Activated naive CD8-positive, alpha-beta T cell (primary cell): ENCODE data around the gene PIAS2.
"Not testable (repeated sequence)": the region's sequence is repeated elsewhere in the genome, so short reads cannot be mapped to it uniquely, and the experiment has no call there.

Experiments
- H3K27ac Mint-ChIP-seq: one replicate; pipeline ENCODE4 v1.8.0; 2021; ENCODE audit warnings: mixed read lengths
- H3K27me3 Mint-ChIP-seq: one replicate; pipeline ENCODE4 v1.8.0; 2021; ENCODE audit warnings: mixed read lengths
- H3K36me3 Mint-ChIP-seq: one replicate; pipeline ENCODE4 v1.8.0; 2021; ENCODE audit warnings: mixed read lengths
- H3K4me1 Mint-ChIP-seq: one replicate; pipeline ENCODE4 v1.8.0; 2021; ENCODE audit warnings: low read depth, mixed read lengths
- H3K4me3 Mint-ChIP-seq: one replicate; pipeline ENCODE4 v1.8.0; 2021; ENCODE audit warnings: mild to moderate bottlenecking, mixed read lengths
- H3K9me3 Mint-ChIP-seq: one replicate; pipeline ENCODE4 v1.8.0; 2021; ENCODE audit warnings: low read depth, mixed read lengths

The PIAS2 gene

GRCh38 chr18:46917108-46917802, at the start of gene PIAS2, which contains the start of gene KATNAL2:
TSS of gene PIAS2 (minus strand) at chr18:46917507. CDS start at chr18:46917345, 162 bp downstream.
TSS of gene KATNAL2 (plus strand) at chr18:46917602. CDS start at chr18:46946873, 29,271 bp downstream.
- no peaks in the 10 kb centered on the region for H3K27me3 Mint-ChIP-seq
- peak within 1 kb of the TSS; percentile 94 for H3K27ac Mint-ChIP-seq
- H3K9me3 Mint-ChIP-seq: no peaks in the 10 kb centered on the region
- peaks cover 47% of the 10 kb centered on the region for H3K4me1 Mint-ChIP-seq
- H3K36me3 Mint-ChIP-seq: no peaks in the 10 kb centered on the region
- peak within 1 kb of the TSS; percentile 95 for H3K4me3 Mint-ChIP-seq

DNA sequence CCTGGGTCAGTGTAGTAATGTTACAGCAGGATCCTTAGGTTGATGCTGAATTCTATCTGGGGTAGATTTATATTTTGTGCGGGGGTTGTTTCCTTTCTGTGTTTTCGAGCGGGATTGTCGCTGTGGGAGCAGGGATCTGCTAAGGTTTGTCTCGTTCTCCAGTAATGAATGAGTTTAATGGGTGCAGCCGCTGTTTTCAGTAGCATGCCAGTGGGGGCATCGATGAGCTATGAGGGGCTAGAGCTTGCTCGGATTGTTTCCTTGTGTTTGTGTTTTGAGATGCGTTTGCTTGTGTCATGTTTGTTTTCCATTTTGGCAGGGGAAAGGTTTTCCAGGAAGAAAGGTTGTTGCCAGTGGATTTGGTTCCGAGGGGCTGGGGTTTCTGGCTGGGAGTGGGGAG, 49.0 kb upstream of the PIAS2 start:
- not testable (repeated sequence) for H3K27me3 Mint-ChIP-seq, H3K36me3 Mint-ChIP-seq, H3K4me1 Mint-ChIP-seq, H3K9me3 Mint-ChIP-seq, H3K4me3 Mint-ChIP-seq, H3K27ac Mint-ChIP-seq

- not testable (repeated sequence) for H3K4me1 Mint-ChIP-seq, H3K36me3 Mint-ChIP-seq, H3K9me3 Mint-ChIP-seq, H3K27ac Mint-ChIP-seq, H3K27me3 Mint-ChIP-seq, H3K4me3 Mint-ChIP-seq
Measured at GRCh38 chr18:46964579-46965293, 47.4 kb upstream of the PIAS2 start.

- not testable (repeated sequence) for H3K4me3 Mint-ChIP-seq, H3K36me3 Mint-ChIP-seq, H3K27me3 Mint-ChIP-seq, H3K4me1 Mint-ChIP-seq, H3K27ac Mint-ChIP-seq, H3K9me3 Mint-ChIP-seq
Measured at GRCh38 chr18:46963656-46964578, 46.6 kb upstream of the PIAS2 start.

DNA sequence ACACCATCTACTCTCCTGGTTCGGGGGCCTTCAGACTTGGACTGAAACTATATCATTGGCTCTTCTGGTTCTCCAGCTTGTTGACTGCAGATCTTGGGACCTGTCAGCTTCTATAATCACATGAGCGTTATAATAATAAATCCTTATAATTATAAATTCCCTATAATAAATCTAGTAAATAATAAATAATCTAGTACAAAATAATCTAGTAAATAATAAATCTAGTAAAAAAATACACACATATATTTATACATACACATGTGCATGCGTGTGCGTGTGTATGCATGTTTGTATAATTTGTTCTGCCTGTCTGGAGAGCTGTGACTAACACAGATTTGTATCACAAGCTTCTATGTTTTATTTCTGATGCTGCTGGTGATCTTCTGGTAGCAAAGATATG, 40.9 kb upstream of the PIAS2 start:
- Mint-ChIP-seq H3K27ac (no peak overlapping the region), H3K27me3 (no peaks in the 10 kb centered on the region), H3K36me3 (peaks cover 6% of the 10 kb centered on the region), H3K4me3 (no peak overlapping the region), H3K4me1 (no peaks in the 10 kb centered on the region), H3K9me3 (peaks cover 4% of the 10 kb centered on the region)

DNA sequence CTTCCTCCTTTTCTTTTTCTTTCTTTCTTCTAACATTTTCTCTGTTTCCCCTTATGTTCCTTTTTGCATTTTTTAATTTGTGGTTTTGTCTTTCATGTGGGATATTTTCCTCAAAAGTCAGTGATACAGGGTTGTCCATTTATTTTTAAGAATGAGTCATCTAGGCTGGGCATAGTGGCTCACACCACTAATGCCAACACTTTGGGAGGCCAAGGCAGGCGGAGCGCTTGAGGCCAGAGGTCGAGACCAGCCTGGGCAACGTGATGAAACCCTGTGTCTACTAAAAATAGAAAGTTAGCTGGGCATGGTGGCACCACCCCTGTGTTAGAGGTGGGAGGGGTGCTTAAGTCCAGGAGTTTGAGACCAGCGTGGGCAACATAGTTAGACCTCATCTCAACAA, 35.9 kb upstream of the PIAS2 start:
- no peak overlapping the region for H3K4me3 Mint-ChIP-seq

DNA sequence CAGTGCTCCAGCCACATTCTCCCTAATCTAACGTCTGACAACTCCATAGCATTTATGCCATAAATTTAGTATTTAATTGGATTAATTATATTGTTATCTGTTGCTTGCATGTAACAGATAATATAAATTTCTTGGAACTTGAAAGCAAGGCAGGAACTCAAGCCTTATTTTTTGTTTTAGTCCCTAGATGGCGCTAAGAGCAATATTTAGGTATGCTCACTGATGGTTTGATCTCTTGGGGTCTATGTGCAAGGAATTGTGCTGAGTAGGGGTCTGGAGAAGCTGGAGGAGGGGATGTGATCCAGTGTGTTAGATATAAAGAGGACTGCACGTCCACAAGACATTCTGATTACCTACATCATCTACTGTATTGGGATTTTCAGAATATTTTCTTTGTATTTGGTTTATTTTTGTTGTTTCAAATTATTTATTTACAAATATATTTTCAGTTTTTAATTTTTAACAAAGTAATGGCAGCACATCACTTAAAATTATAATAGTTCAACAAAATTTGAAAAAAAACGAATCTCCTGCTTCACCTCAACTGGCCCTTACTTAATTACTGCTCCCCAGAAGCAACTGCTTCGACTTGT, 32.9 kb upstream of the PIAS2 start:
- Mint-ChIP-seq H3K4me1 (no peaks in the 10 kb centered on the region), H3K27ac (no peak overlapping the region), H3K36me3 (no peaks in the 10 kb centered on the region), H3K27me3 (peaks cover 13% of the 10 kb centered on the region), H3K4me3 (no peak overlapping the region), H3K9me3 (no peaks in the 10 kb centered on the region)

More for the DNA sequence above, 35.9 kb upstream of the PIAS2 start:
- H3K27ac Mint-ChIP-seq: no peak overlapping the region
- peaks cover 12% of the 10 kb centered on the region for H3K27me3 Mint-ChIP-seq
- H3K4me1 Mint-ChIP-seq: no peaks in the 10 kb centered on the region
- peaks cover 2% of the 10 kb centered on the region for H3K36me3 Mint-ChIP-seq
- no peaks in the 10 kb centered on the region for H3K9me3 Mint-ChIP-seq

DNA sequence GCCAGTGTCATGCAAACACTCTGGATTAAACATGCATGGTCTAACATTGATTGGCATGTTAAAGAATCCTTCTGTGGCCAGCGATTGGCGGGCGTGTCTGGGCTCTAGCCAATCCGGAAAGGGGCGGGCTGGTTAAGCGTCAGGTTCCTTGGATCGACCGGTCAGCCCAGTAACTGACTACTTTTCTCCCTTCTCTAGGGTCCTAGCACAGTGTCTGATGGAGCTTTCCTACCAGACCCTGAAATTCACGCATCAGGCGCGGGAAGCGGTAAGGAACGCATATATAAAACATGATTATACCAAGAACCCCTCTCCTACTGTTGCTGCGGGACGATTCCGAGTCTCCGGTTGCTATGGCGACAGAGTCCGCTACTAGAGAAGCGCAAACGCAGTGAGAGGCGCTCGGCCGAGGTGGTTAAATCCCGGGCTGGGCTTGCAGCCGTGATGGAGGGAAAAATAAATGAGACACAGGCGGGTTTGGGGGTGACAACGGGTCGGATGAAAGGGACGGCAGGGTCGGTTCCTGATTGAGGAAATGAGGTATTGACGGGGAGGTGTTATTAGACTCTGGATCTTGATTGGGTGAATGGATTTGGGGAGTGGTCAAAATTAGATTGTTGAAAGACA, 29.5 kb upstream of the PIAS2 start:
- no peaks in the 10 kb centered on the region for H3K4me1 Mint-ChIP-seq
- no peaks in the 10 kb centered on the region for H3K9me3 Mint-ChIP-seq
- no peak overlapping the region for H3K4me3 Mint-ChIP-seq
- H3K27ac Mint-ChIP-seq: no peak overlapping the region
- peaks cover 18% of the 10 kb centered on the region for H3K27me3 Mint-ChIP-seq
- H3K36me3 Mint-ChIP-seq: no peaks in the 10 kb centered on the region

DNA sequence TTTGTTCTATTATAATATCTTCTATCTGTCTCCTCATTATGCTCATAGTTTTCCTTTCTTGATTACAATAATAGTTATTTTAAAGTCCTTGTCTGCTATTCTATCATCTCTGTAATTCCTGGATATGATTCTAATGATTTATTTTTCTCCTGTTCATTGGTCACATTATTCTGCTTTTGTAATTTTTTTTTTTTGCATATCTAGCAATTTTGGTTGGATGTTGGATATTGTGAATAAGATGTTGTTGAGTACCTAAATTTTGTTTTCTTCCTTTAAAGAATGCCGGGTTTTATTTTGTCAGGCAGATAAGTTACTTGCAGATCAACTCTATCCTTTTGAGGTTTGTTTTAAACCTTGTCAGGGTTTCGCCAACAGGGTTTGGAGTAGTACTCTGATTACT, 25.3 kb upstream of the PIAS2 start:
- no peaks in the 10 kb centered on the region for H3K9me3 Mint-ChIP-seq
- H3K27ac Mint-ChIP-seq: no peak overlapping the region
- H3K4me1 Mint-ChIP-seq: no peaks in the 10 kb centered on the region
- H3K36me3 Mint-ChIP-seq: no peaks in the 10 kb centered on the region
- peaks cover 6% of the 10 kb centered on the region for H3K27me3 Mint-ChIP-seq
- H3K4me3 Mint-ChIP-seq: no peak overlapping the region

DNA sequence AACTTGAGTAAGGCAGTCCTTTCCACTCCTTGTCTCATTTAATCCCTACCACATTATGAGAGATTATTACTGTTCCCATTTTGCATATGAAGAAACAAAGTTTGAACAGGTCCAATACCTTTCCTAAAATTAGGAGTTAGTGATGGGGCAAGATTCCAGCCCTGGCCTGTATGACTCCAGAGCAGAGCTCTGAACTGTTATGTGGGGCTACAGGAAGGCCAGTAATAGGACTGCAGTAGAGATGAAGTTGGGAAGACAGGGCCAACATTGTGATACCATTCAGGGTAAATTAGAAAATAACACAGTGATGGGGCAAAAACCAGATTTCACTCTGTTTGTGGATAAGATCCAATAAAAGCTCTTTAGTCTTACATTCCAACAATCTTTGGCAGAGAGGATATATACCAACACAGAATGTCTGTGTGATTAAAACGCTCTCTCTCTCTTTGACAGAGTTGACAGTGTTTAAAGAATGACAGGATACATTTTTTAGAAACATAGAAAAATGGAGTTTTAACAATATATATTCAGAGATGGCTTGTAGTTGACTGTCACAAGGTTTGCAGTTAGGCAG, 22.8 kb upstream of the PIAS2 start:
- H3K36me3 Mint-ChIP-seq: no peaks in the 10 kb centered on the region
- no peak overlapping the region for H3K4me3 Mint-ChIP-seq
- peaks cover under 1% of the 10 kb centered on the region for H3K4me1 Mint-ChIP-seq
- no peak overlapping the region for H3K27ac Mint-ChIP-seq
- peaks cover 5% of the 10 kb centered on the region for H3K27me3 Mint-ChIP-seq
- H3K9me3 Mint-ChIP-seq: no peaks in the 10 kb centered on the region

DNA sequence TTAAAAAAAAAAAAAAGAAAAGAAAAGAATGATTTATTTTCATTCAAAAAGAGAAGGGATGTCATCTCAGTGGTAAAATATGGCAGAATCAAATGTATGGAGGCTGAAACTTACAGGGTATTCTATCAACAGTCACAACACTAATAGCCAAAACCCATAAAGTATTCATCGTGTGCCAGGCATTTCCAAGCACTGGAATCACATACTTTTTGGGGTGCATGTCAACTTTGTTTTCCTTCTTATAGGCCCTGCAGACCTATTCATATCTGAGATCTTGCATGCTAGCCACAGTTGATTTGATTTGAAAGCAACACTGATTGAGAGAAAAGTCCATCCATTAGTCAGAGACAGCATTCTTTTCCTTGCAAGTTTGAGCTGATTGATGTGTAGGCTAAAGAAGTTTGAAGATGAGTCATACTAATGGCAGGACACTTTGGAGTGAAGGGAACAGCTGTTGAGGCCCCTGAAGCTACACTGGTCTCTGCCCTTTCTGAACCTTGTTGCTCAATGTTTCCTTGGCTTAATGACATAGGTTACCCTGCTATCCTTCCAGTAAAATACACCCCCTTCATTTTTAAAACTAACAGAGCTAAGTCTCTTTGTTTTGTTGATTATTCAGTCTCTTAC, 22.1 kb upstream of the PIAS2 start:
- Mint-ChIP-seq H3K27ac (no peak overlapping the region), H3K36me3 (no peaks in the 10 kb centered on the region), H3K9me3 (no peaks in the 10 kb centered on the region), H3K4me1 (peaks cover 3% of the 10 kb centered on the region), H3K4me3 (no peak overlapping the region), H3K27me3 (peaks cover 5% of the 10 kb centered on the region)

- no peak overlapping the region for H3K4me3 Mint-ChIP-seq
- peaks cover 18% of the 10 kb centered on the region for H3K4me1 Mint-ChIP-seq
- H3K27ac Mint-ChIP-seq: no peak overlapping the region
- no peaks in the 10 kb centered on the region for H3K36me3 Mint-ChIP-seq
- no peaks in the 10 kb centered on the region for H3K27me3 Mint-ChIP-seq
- H3K9me3 Mint-ChIP-seq: peaks cover 3% of the 10 kb centered on the region
Measured at GRCh38 chr18:46920653-46921052, 3.3 kb upstream of the PIAS2 start.

DNA sequence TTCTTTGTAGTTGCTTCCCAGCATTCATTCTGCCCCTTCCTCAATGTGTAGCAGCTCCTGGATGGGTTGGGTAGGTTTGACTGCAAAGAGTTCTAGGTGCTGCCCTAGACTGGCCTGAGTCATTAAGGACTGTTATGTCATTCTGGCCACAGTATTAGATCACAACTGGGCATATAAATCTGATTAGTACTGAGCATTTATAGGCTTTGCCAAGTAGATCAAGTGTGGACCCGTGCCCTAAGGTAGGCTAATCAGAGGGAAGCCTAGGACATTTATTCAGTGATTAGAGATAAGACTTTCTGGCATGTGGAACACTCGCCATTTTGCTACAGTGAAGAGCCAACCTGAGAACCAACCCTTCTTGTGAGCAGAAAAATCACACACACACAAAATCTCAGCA, 2.8 kb upstream of the PIAS2 start:
- Mint-ChIP-seq H3K4me1 (peaks cover 24% of the 10 kb centered on the region), H3K27me3 (no peaks in the 10 kb centered on the region), H3K4me3 (no peak overlapping the region), H3K36me3 (no peaks in the 10 kb centered on the region), H3K9me3 (peaks cover 3% of the 10 kb centered on the region), H3K27ac (no peak overlapping the region)
